HCT116 (cell line): ENCODE measurements around the gene NKPD1. TPM values are rescaled to one million over a fixed set of nuclear protein-coding genes. Genes with fewer than 3 reads are reported as not detected.

Experiments used
- ATAC-seq: fragments of 200-7000 bp; cut with Tn5 transposase; 2 replicates; pipeline ENCODE4 v1.9.1; 2020; ENCODE audit warnings: mild to moderate bottlenecking, moderate library complexity
- BruUV-seq: library from RNA; stranded (reverse); fragments of 400-500 nt; replicated peaks from 2 replicates; lab custom pipeline; 2021; lab: Mats Ljungman, UMichigan
- CTCF ChIA-PET: fragments of 300-600 bp; sonication (Branson Sonifier 250); formaldehyde crosslinking; loops from one replicate; lab custom pipeline; 2021; ENCODE audit warnings: antibody characterized with exemption; lab: Charles Lee
- POLR2A ChIA-PET: fragments of 300-600, 350-600 bp; sonication (Branson Sonifier 250); formaldehyde crosslinking; loops from one replicate; lab custom pipeline; 2021; ENCODE audit warnings: antibody characterized with exemption; lab: Charles Lee
- RAD21 ChIA-PET, 2 experiments: fragments of 300-600 bp; sonication (Branson Sonifier 250); formaldehyde crosslinking; loops; one replicate each; lab custom pipeline; 2023; ENCODE audit warnings: low total read pairs in 2 of 2; ENCODE audit not compliant: uncharacterized antibody in 2 of 2, unreplicated experiment in 2 of 2, low non-redundant PET in 1 of 2; lab: Charles Lee
- DNase-seq: peaks from one replicate; pipeline ENCODE4 v3.0.0-alpha.2; 2010; ENCODE audit warnings: low read depth, low spot score
- H2AFZ ChIP-seq: fragments of 200-600 bp; shearing (Covaris generic), sonication (generic); 2 replicates; pipeline ENCODE4 v1.6.1; 2017; ENCODE audit warnings: low read depth, mixed run types, mixed read lengths, antibody characterized with exemption, low read length; ENCODE audit not compliant: poor library complexity, severe bottlenecking
- H3K27ac ChIP-seq: 2 replicates; pipeline ENCODE4 v1.5.1; 2012; ENCODE audit warnings: low read depth, low read length
- H3K27me3 ChIP-seq: fragments of 200-600 bp; sonication (generic); 2 replicates; pipeline ENCODE4 v1.6.1; 2016; ENCODE audit warnings: mixed run types, low read length, mixed read lengths; ENCODE audit not compliant: insufficient read depth
- H3K36me3 ChIP-seq, 2 experiments: fragments of 200-500 bp in 1 of 2; fragments of 200-600 bp in 1 of 2; sonication (Bioruptor generic) in 1 of 2; sonication (generic) in 1 of 2; 2 replicates each; pipeline versions ENCODE4 v1.5.1 to v1.6.1; 2014 to 2016; ENCODE audit warnings: low read length in 2 of 2, inconsistent platforms in 1 of 2, mixed read lengths in 1 of 2, mixed run types in 1 of 2; ENCODE audit not compliant: insufficient read depth in 2 of 2, control insufficient read depth in 1 of 2
- H3K4me1 ChIP-seq, 2 experiments: fragments of 200-600 bp in 1 of 2; sonication (generic) in 1 of 2; 2 replicates each; pipeline versions ENCODE4 v1.5.1 to v1.6.1; 2012 to 2017; ENCODE audit warnings: low read length in 2 of 2, inconsistent platforms in 1 of 2, mild to moderate bottlenecking in 1 of 2, mixed read lengths in 1 of 2, mixed run types in 1 of 2, moderate library complexity in 1 of 2; ENCODE audit not compliant: insufficient read depth in 2 of 2, control insufficient read depth in 1 of 2
- H3K4me2 ChIP-seq: fragments of 200-600 bp; sonication (generic); 2 replicates; pipeline ENCODE4 v1.6.1; 2017; ENCODE audit warnings: mixed run types, low read length, mixed read lengths
- H3K4me3 ChIP-seq, 2 experiments: fragments of 200-600 bp in 1 of 2; sonication (generic) in 1 of 2; replicated peaks in 1 of 2; 2 replicates each; pipeline ENCODE4 v1.5.1; 2011 to 2016; ENCODE audit warnings: low read length in 2 of 2, control low read depth in 1 of 2, low read depth in 1 of 2, mild to moderate bottlenecking in 1 of 2, mixed read lengths in 1 of 2, mixed run types in 1 of 2
- H3K79me2 ChIP-seq: fragments of 200-600 bp; sonication (generic); 2 replicates; pipeline ENCODE4 v1.6.1; 2017; ENCODE audit warnings: mild to moderate bottlenecking, mixed run types, low read length, moderate library complexity, mixed read lengths; ENCODE audit not compliant: insufficient read depth
- H3K9ac ChIP-seq: fragments of 200-600 bp; sonication (generic); 2 replicates; pipeline ENCODE4 v1.6.1; 2016; ENCODE audit warnings: low read length, mixed read lengths
- H3K9me2 ChIP-seq: fragments of 200-600 bp; sonication (generic), shearing (Covaris generic); 2 replicates; pipeline ENCODE4 v1.6.1; 2017; ENCODE audit warnings: mixed run types, mild to moderate bottlenecking, moderate library complexity; ENCODE audit not compliant: insufficient read depth
- H3K9me3 ChIP-seq, 2 experiments: fragments of 200-500 bp in 1 of 2; fragments of 200-600 bp in 1 of 2; sonication (Bioruptor generic) in 1 of 2; sonication (generic) in 1 of 2; 2 replicates each; pipeline ENCODE4 v1.6.1; 2014 to 2017; ENCODE audit warnings: low read length in 2 of 2, mixed read lengths in 2 of 2, inconsistent platforms in 1 of 2, low read depth in 1 of 2, mild to moderate bottlenecking in 1 of 2, mixed run types in 1 of 2, moderate library complexity in 1 of 2; ENCODE audit not compliant: control insufficient read depth in 1 of 2, insufficient read depth in 1 of 2
- H4K20me1 ChIP-seq: fragments of 200-600 bp; sonication (generic), shearing (Covaris generic); 2 replicates; pipeline ENCODE4 v1.6.1; 2017; ENCODE audit warnings: mixed run types, mild to moderate bottlenecking, moderate library complexity; ENCODE audit not compliant: insufficient read depth
- CBX3 ChIP-seq: IDR thresholded peaks from 2 replicates; pipeline ENCODE4 v1.6.1; 2012; ENCODE audit warnings: low read depth
- CEBPB ChIP-seq: IDR thresholded peaks from 2 replicates; pipeline ENCODE4 v1.6.1; 2012; ENCODE audit warnings: low read depth
- CTCF ChIP-seq, 3 experiments: fragments of 200-600 bp in 1 of 3; sonication (generic) in 1 of 3; IDR thresholded peaks in 2 of 3; conservative IDR thresholded peaks in 1 of 3; 2 replicates each; pipeline ENCODE4 v1.5.1; 2012 to 2017; ENCODE audit warnings: low read depth in 2 of 3, low read length in 2 of 3, antibody characterized with exemption in 1 of 3, borderline replicate concordance in 1 of 3, control low read depth in 1 of 3, mild to moderate bottlenecking in 1 of 3, mixed read lengths in 1 of 3, mixed run types in 1 of 3, moderate library complexity in 1 of 3; ENCODE audit not compliant: insufficient read depth in 1 of 3
- EGR1 ChIP-seq: IDR thresholded peaks from 2 replicates; pipeline ENCODE4 v1.6.1; 2012; ENCODE audit warnings: low read depth
- ELF1 ChIP-seq: IDR thresholded peaks from 2 replicates; pipeline ENCODE4 v1.6.1; 2012; ENCODE audit warnings: low read depth, borderline replicate concordance
- EZH2phosphoT487 ChIP-seq: fragments of 200-600 bp; IDR thresholded peaks from 2 replicates; pipeline ENCODE4 v1.6.1; 2018; ENCODE audit warnings: antibody characterized with exemption, borderline replicate concordance
- FOSL1 ChIP-seq: IDR thresholded peaks from 2 replicates; pipeline ENCODE4 v1.6.1; 2012; ENCODE audit warnings: low read depth
- JUND ChIP-seq: IDR thresholded peaks from 2 replicates; pipeline ENCODE4 v1.6.1; 2012
- POLR2A ChIP-seq: IDR thresholded peaks from 2 replicates; pipeline ENCODE4 v1.7.0; 2011; ENCODE audit warnings: borderline replicate concordance; ENCODE audit not compliant: insufficient read depth, insufficient read length; ENCODE audit errors: extremely low read depth
- REST ChIP-seq: IDR thresholded peaks from 2 replicates; pipeline ENCODE4 v1.6.1; 2012; ENCODE audit warnings: low read depth
- SIN3A ChIP-seq: IDR thresholded peaks from 2 replicates; pipeline ENCODE4 v1.6.1; 2012; ENCODE audit warnings: low read depth
- SP1 ChIP-seq: IDR thresholded peaks from 2 replicates; pipeline ENCODE4 v1.6.1; 2012; ENCODE audit warnings: low read depth
- SRF ChIP-seq: IDR thresholded peaks from 2 replicates; pipeline ENCODE4 v1.6.1; 2012; ENCODE audit warnings: low read depth
- YY1 ChIP-seq: IDR thresholded peaks from 2 replicates; pipeline ENCODE4 v1.6.1; 2011; ENCODE audit warnings: low read length, low read depth, moderate library complexity, mild to moderate bottlenecking; ENCODE audit not compliant: insufficient replicate concordance; ENCODE audit errors: extremely low read depth
- ZFX ChIP-seq: fragments of 450-650 bp; IDR thresholded peaks from 2 replicates; pipeline ENCODE4 v1.6.1; 2017
- intact Hi-C: fragments of 100-400 bp; cut with micrococcal nuclease; formaldehyde crosslinking; loops from 2 replicates; pipeline ENCODE4 v1.10.0; 2022
- total RNA-seq: library from RNA; stranded (reverse); gene quantifications from one replicate; pipeline ENCODE4 v1.2.1, GENCODE V29; 2021; ENCODE audit not compliant: unreplicated experiment
- TF ChIP-seq, protein P1 (sequence below): IDR thresholded peaks from 2 replicates; pipeline ENCODE4 v1.6.1; 2011; ENCODE audit warnings: mild to moderate bottlenecking, low read length, moderate library complexity; ENCODE audit not compliant: insufficient replicate concordance; ENCODE audit errors: extremely low read depth
- TF ChIP-seq, protein P2 (sequence below): IDR thresholded peaks from 2 replicates; pipeline ENCODE4 v1.6.1; 2012

NKPD1 gene
- total RNA-seq, 1 experiment from 2014 or later = 0.64 TPM

- Histone ChIP-seq H3K9ac (no peak overlapping the region), H3K9me3 (no peaks in the 10 kb centered on the region), H3K4me1 (peaks cover 4 to 13% of the 10 kb centered on the region in 2 experiments; a peak in 1 of 4 replicates), H3K4me2 (no peak overlapping the region), H3K27me3 (no peaks in the 10 kb centered on the region), H3K27ac (no peak overlapping the region), H2AFZ (no peak overlapping the region), H3K36me3 (no peaks in the 10 kb centered on the region), H3K4me3 (no peak overlapping the region), H4K20me1 (0 out of 2 replicates have a peak, but pooled peaks cover under 1% of the 10 kb centered on the region), H3K79me2 (peaks cover 91% of the 10 kb centered on the region), H3K9me2 (no peaks in the 10 kb centered on the region)
- ChIA-PET RAD21 (no interaction called here), POLR2A (no interaction called here), CTCF (no interaction called here)
- DNase-seq (no peak), ATAC-seq (no peak)
- intact Hi-C loops = no loop called here
- TF ChIP-seq, protein P1, sequence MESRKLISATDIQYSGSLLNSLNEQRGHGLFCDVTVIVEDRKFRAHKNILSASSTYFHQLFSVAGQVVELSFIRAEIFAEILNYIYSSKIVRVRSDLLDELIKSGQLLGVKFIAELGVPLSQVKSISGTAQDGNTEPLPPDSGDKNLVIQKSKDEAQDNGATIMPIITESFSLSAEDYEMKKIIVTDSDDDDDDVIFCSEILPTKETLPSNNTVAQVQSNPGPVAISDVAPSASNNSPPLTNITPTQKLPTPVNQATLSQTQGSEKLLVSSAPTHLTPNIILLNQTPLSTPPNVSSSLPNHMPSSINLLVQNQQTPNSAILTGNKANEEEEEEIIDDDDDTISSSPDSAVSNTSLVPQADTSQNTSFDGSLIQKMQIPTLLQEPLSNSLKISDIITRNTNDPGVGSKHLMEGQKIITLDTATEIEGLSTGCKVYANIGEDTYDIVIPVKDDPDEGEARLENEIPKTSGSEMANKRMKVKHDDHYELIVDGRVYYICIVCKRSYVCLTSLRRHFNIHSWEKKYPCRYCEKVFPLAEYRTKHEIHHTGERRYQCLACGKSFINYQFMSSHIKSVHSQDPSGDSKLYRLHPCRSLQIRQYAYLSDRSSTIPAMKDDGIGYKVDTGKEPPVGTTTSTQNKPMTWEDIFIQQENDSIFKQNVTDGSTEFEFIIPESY = no peak
- TF ChIP-seq SRF (no peak), POLR2A (no peak), CEBPB (no peak), ZFX (no peak), CBX3 (no peak), CTCF (IDR thresholded peaks at IDR 0.05 in 2 of 3, conservative IDR thresholded peaks at IDR 0.05 in 1 of 3; ENCODE audit: borderline replicate concordance in 1 of 3, insufficient read depth in 1 of 3, low read depth in 2 of 3, low read length in 2 of 3) (no peak), JUND (no peak), YY1 (no peak), SIN3A (no peak), FOSL1 (no peak), EGR1 (no peak), ELF1 (no peak), REST (no peak), EZH2phosphoT487 (no peak), SP1 (no peak)
- TF ChIP-seq, protein P2, sequence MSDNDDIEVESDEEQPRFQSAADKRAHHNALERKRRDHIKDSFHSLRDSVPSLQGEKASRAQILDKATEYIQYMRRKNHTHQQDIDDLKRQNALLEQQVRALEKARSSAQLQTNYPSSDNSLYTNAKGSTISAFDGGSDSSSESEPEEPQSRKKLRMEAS = no peak
- no TSS peak for BruUV-seq
Measured at GRCh38 chr19:45114116-45114515, 46.7 kb downstream of the NKPD1 start.
